SK-N-SH (cell line): ENCODE data around the gene BTBD9. TPM values are rescaled to one million over a fixed set of nuclear protein-coding genes. Genes with fewer than 3 reads are reported as not detected.

Experiments
- CTCF ChIA-PET: fragments of 300-600, 350-600 bp; formaldehyde crosslinking; extraction: SDS; loops from one replicate; lab custom pipeline; 2021; lab: Yijun Ruan, JAX
- POLR2A ChIA-PET: fragments of 350-600 bp; sonication (Branson Sonifier 250); formaldehyde crosslinking; extraction: SDS; loops from one replicate; lab custom pipeline; 2020; ENCODE audit warnings: antibody characterized with exemption, inconsistent platforms; lab: Yijun Ruan, JAX
- DNase-seq: peaks from one replicate; pipeline ENCODE4 v3.0.0; 2012
- H2AFZ ChIP-seq: fragments of 200-600 bp; sonication (generic); 2 replicates; pipeline ENCODE4 v1.8.1; 2016; ENCODE audit warnings: antibody characterized with exemption, mild to moderate bottlenecking, low read depth
- H3F3A ChIP-seq: fragments of 200-600 bp; sonication (generic); replicated peaks from 2 replicates; pipeline ENCODE3; 2016; ENCODE audit warnings: antibody characterized with exemption, mild to moderate bottlenecking; ENCODE audit not compliant: insufficient read depth
- H3K27ac ChIP-seq, 2 experiments: fragments of 200-500 bp in 1 of 2; fragments of 200-600 bp in 1 of 2; sonication (Bioruptor generic) in 1 of 2; sonication (generic), shearing (Covaris generic) in 1 of 2; 2 replicates each; pipeline versions ENCODE4 v1.5.1 to v1.6.1; 2014 to 2016; ENCODE audit warnings: low read depth in 2 of 2, inconsistent platforms in 1 of 2, low read length in 1 of 2, mild to moderate bottlenecking in 1 of 2, mixed read lengths in 1 of 2
- H3K27me3 ChIP-seq: fragments of 200-600 bp; sonication (generic), shearing (Covaris generic); 2 replicates; pipeline ENCODE4 v1.6.1; 2016; ENCODE audit warnings: mixed run types; ENCODE audit not compliant: insufficient read depth
- H3K36me3 ChIP-seq, 2 experiments: fragments of 200-500 bp in 1 of 2; fragments of 200-600 bp in 1 of 2; sonication (Bioruptor generic) in 1 of 2; sonication (generic) in 1 of 2; replicated peaks in 1 of 2; 2 replicates each; pipeline versions ENCODE3 to v1.5.1; 2014 to 2016; ENCODE audit warnings: low read length in 1 of 2, mild to moderate bottlenecking in 1 of 2; ENCODE audit not compliant: insufficient read depth in 2 of 2, control insufficient read depth in 1 of 2
- H3K4me1 ChIP-seq, 2 experiments: fragments of 200-500 bp in 1 of 2; fragments of 200-600 bp in 1 of 2; sonication (Bioruptor generic) in 1 of 2; sonication (generic), shearing (Covaris generic) in 1 of 2; 2 replicates each; pipeline versions ENCODE4 v1.5.1 to v1.6.1; 2014 to 2016; ENCODE audit warnings: low read depth in 1 of 2, low read length in 1 of 2, mixed run types in 1 of 2; ENCODE audit not compliant: insufficient read depth in 2 of 2, control insufficient read depth in 1 of 2
- H3K4me2 ChIP-seq: fragments of 200-600 bp; sonication (generic), shearing (Covaris generic); 2 replicates; pipeline ENCODE4 v1.6.1; 2017; ENCODE audit warnings: mixed run types
- H3K4me3 ChIP-seq, 2 experiments: fragments of 200-500 bp in 1 of 2; fragments of 200-600 bp in 1 of 2; sonication (Bioruptor generic) in 1 of 2; sonication (generic), shearing (Covaris generic) in 1 of 2; 2 replicates each; pipeline versions ENCODE4 v1.5.1 to v1.8.1; 2014 to 2016; ENCODE audit warnings: low read depth in 2 of 2, inconsistent platforms in 1 of 2, low read length in 1 of 2, mild to moderate bottlenecking in 1 of 2, mixed read lengths in 1 of 2, moderate library complexity in 1 of 2
- H3K79me2 ChIP-seq: fragments of 200-600 bp; sonication (generic); 2 replicates; pipeline ENCODE4 v1.8.1; 2017; ENCODE audit warnings: mild to moderate bottlenecking; ENCODE audit not compliant: insufficient read depth
- H3K9ac ChIP-seq: fragments of 200-600 bp; sonication (generic); 2 replicates; pipeline ENCODE4 v1.6.1; 2017; ENCODE audit warnings: mixed run types
- H3K9me2 ChIP-seq: fragments of 200-600 bp; sonication (generic); 2 replicates; pipeline ENCODE4 v1.6.1; 2017; ENCODE audit warnings: mixed run types
- H3K9me3 ChIP-seq: fragments of 200-600 bp; sonication (generic); 2 replicates; pipeline ENCODE4 v1.6.1; 2017; ENCODE audit warnings: mixed run types, mild to moderate bottlenecking, moderate library complexity
- H4K20me1 ChIP-seq: fragments of 200-600 bp; sonication (generic); 2 replicates; pipeline ENCODE4 v1.6.1; 2017; ENCODE audit warnings: mild to moderate bottlenecking, mixed run types; ENCODE audit not compliant: insufficient read depth
- CHD2 ChIP-seq: fragments of 150-350 bp; IDR thresholded peaks from 2 replicates; pipeline ENCODE4 v1.6.1; 2018; ENCODE audit warnings: low read length; ENCODE audit not compliant: partially characterized antibody
- EP300 ChIP-seq, 2 experiments: IDR thresholded peaks; 2 replicates each; pipeline versions ENCODE4 v1.4.0 to v1.6.1; 2012; ENCODE audit warnings: borderline replicate concordance in 1 of 2, low read depth in 1 of 2, low read length in 1 of 2
- EZH2phosphoT487 ChIP-seq: fragments of 200-600 bp; sonication (generic); IDR thresholded peaks from 2 replicates; pipeline ENCODE4 v1.6.1; 2017; ENCODE audit warnings: low read depth, mixed run types, mild to moderate bottlenecking, antibody characterized with exemption, moderate library complexity, borderline replicate concordance
- FOXJ3 ChIP-seq: sonication (generic); formaldehyde crosslinking; IDR thresholded peaks from 2 replicates; pipeline ENCODE4 v1.5.1; 2020; ENCODE audit warnings: mild to moderate bottlenecking, missing genetic modification reagents
- GABPA ChIP-seq: IDR thresholded peaks from 2 replicates; pipeline ENCODE4 v1.4.0; 2012; ENCODE audit warnings: low read depth, mild to moderate bottlenecking
- GATA2 ChIP-seq: sonication (generic); formaldehyde crosslinking; IDR thresholded peaks from 2 replicates; pipeline ENCODE4 v1.5.0; 2020; ENCODE audit warnings: mild to moderate bottlenecking, missing genetic modification reagents
- IRF3 ChIP-seq: fragments of 150-350 bp; IDR thresholded peaks from 2 replicates; pipeline ENCODE4 v1.6.1; 2016; ENCODE audit warnings: mild to moderate bottlenecking, low read depth, low read length
- JUND ChIP-seq: IDR thresholded peaks from 2 replicates; pipeline ENCODE4 v1.4.0; 2012
- MAX ChIP-seq: IDR thresholded peaks from 2 replicates; pipeline ENCODE4 v1.4.0; 2012; ENCODE audit warnings: low read depth
- SIN3A ChIP-seq: IDR thresholded peaks from 2 replicates; pipeline ENCODE4 v1.6.1; 2012; ENCODE audit warnings: low read depth, mild to moderate bottlenecking, low read length, moderate library complexity, borderline replicate concordance
- TAF1 ChIP-seq: IDR thresholded peaks from 2 replicates; pipeline ENCODE4 v1.6.1; 2012; ENCODE audit warnings: low read depth, mild to moderate bottlenecking, low read length, moderate library complexity, borderline replicate concordance
- YY1 ChIP-seq: IDR thresholded peaks from 2 replicates; pipeline ENCODE4 v1.4.0; 2012; ENCODE audit warnings: low read depth, mild to moderate bottlenecking
- WGBS: methylation state at CpG from one replicate; pipeline ENCODE4 v1.1.6; 2017; ENCODE audit warnings: low lambda C conversion rate; 5-methylcytosine and 5-hydroxymethylcytosine counted together
- polyA plus RNA-seq, 3 experiments: library from polyadenylated mRNA; depleted of rRNA; stranded (reverse); fragments of >200 nt; gene quantifications; 2 replicates each; pipeline ENCODE4 v1.2.3, GENCODE V29; 2012

BTBD9 gene
- polyA plus RNA-seq, 1 of the 3 experiments (the other 2 are of a cell fraction) = 2.2 TPM

- Histone ChIP-seq H3K4me2 (no peak overlapping the region), H3F3A (no peaks in the 10 kb centered on the region), H3K9me2 (no peaks in the 10 kb centered on the region), H3K27ac (peak overlapping the region in 1 of 2 experiments; percentile 36; a peak in 2 of 4 replicates), H3K4me1 (peaks cover 0 to 29% of the 10 kb centered on the region in 2 experiments; a peak in 2 of 4 replicates), H3K9me3 (no peaks in the 10 kb centered on the region), H2AFZ (no peak overlapping the region), H3K79me2 (peaks cover 17% of the 10 kb centered on the region)
- DNase-seq = no peak
- CTCF ChIA-PET = no interaction called here
- WGBS = 96% methylated on average over 8 of the region's 8 CpGs
- TF ChIP-seq GATA2 (CRISPR knock-in tag) (0 out of 2 replicates have a peak, but pooled peaks have one; percentile 35), YY1 (no peak)
- TF ChIP-seq, all 33 proteins: peak for 1
- H3K4me3 ChIP-seq = no peak overlapping the region
- H3K36me3 ChIP-seq = peaks cover 2 to 13% of the 10 kb centered on the region in 2 experiments
- POLR2A ChIA-PET = no interaction called here
- H4K20me1 ChIP-seq = peaks cover 73% of the 10 kb centered on the region
- no peak overlapping the region for H3K9ac ChIP-seq
- H3K27me3 ChIP-seq = no peaks in the 10 kb centered on the region
Measured at GRCh38 chr6:38137608-38138265, 502.0 kb downstream of the BTBD9 start.

DNA sequence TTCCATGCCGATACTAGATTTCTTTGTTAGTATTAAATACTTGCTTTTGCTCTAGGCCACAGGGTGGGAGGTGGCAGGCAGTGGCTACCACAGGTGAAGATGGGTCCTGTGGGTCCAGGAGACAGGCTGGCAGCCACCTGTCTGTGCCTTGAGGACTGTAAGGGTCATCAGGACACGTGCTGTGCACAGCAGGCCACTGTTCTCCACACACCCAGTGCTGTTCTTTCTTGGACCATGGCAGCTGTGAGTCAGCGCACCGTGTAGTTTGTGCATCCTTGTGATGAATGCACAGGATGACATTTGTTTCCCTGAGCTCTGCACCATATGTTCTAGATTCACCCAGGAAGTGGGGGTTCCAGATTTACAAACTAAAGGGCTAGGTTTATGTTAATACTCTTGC, 503.2 kb downstream of the BTBD9 start:
- POLR2A ChIA-PET = no interaction called here
- H3K27me3 ChIP-seq = no peaks in the 10 kb centered on the region

More for the DNA sequence above, 503.2 kb downstream of the BTBD9 start:
- TF ChIP-seq GATA2 (CRISPR knock-in tag) (no peak), GABPA (no peak), MAX (no peak), FOXJ3 (CRISPR knock-in tag) (no peak), SIN3A (no peak), CHD2 (no peak), YY1 (no peak), EP300 (IDR thresholded peaks at IDR 0.05; ENCODE audit: borderline replicate concordance in 1 of 2, low read depth in 1 of 2, low read length in 1 of 2) (no peak), JUND (no peak), IRF3 (no peak), EZH2phosphoT487 (no peak), TAF1 (no peak)
- H3F3A ChIP-seq = peaks cover 4% of the 10 kb centered on the region
- H3K36me3 ChIP-seq = peaks cover 2 to 11% of the 10 kb centered on the region in 2 experiments
- H4K20me1 ChIP-seq = peaks cover 71% of the 10 kb centered on the region
- no peak overlapping the region for H3K4me3 ChIP-seq
- no peak overlapping the region for H2AFZ ChIP-seq
- H3K9me3 ChIP-seq = no peaks in the 10 kb centered on the region
- no peak overlapping the region for H3K27ac ChIP-seq
- 88% methylated on average over 1 of the region's 4 CpGs for WGBS
- no peaks in the 10 kb centered on the region for H3K9me2 ChIP-seq
- H3K4me1 ChIP-seq = peaks cover 0 to 17% of the 10 kb centered on the region in 2 experiments; a peak in 2 of 4 replicates
- peaks cover 25% of the 10 kb centered on the region for H3K79me2 ChIP-seq
- no peak overlapping the region for H3K9ac ChIP-seq
- no peak for DNase-seq
- no peak overlapping the region for H3K4me2 ChIP-seq
- CTCF ChIA-PET = no interaction called here
